CD4-positive, alpha-beta T cell treated with Interleukin-15 for 4 hours (primary cell): ENCODE data around the gene SRC.

Experiments
- DNase-seq: peaks from one replicate; pipeline ENCODE4 v3.0.0-alpha.2; 2020; ENCODE audit warnings: low spot score

The SRC gene

DNA sequence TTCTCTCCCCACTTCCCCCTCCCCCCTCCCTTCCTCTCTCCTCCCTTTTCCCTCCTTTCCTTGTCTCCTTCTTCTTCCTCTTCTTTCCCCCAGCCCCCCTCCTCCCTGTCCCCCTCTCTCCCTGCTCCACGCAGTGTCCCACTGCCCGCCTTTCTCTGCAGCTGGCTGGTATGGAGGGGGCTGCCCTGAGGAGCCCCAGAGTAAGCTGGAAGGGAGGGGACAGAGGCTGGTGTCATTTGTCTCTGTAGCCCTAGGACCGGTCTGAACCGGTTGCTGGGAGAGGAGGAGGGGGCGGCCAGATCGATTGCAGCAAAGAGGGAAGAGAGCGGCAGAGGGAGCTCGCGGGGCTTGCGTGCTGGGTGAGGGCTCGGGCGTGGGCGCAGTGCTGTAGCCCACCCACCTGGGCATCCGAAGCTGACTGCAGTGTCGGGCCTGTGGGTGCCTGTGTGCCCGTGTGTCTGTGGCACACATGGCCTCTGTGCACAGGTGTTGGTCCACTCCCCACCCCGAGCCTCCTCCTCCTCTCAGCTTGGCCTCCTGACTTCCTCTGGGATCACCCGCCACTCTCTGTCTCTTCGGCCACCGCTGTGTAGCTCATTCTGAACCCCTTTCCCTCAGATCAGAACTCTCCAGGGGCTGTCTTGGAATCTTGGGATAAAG lies 50.6 kb downstream of the SRC start:
- DNase-seq: no peak

DNA sequence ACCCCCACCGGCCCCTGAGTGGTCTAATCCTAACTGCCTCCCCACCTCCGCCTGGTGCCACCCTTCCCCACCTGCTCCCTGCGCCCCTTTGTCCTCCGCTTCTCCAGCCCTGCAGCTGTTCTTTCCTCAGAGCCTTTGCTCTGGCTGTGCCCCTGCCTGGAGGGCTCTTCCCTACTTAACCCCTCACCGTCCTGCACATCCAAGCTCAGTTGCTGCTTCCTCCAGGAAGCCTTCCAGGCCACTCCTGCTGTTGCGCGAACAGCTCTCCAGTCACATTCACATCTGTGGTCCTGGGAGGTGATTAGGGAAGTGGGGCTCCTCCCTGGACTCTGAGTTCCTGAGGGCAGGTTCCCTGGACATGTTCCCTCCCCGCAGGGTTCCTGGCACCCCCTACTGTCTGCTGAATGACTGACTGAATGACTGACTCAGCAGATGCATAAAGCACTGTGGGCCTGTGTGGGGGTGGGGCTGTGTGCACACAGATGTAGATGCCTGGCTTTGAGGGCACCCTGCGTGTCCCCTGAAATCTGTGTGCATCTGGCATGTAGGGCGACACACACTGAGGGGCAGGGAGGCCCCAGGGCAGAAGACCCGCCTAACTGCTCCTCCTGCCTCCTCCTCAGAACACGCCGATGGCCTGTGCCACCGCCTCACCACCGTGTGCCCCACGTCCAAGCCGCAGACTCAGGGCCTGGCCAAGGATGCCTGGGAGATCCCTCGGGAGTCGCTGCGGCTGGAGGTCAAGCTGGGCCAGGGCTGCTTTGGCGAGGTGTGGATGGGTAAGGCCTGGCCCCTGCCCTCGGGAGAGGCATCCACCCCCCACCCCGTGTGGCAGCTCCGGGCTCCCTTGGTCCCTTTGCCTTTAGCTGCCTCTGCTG lies 51.4 kb downstream of the SRC start:
- no peak for DNase-seq

DNA sequence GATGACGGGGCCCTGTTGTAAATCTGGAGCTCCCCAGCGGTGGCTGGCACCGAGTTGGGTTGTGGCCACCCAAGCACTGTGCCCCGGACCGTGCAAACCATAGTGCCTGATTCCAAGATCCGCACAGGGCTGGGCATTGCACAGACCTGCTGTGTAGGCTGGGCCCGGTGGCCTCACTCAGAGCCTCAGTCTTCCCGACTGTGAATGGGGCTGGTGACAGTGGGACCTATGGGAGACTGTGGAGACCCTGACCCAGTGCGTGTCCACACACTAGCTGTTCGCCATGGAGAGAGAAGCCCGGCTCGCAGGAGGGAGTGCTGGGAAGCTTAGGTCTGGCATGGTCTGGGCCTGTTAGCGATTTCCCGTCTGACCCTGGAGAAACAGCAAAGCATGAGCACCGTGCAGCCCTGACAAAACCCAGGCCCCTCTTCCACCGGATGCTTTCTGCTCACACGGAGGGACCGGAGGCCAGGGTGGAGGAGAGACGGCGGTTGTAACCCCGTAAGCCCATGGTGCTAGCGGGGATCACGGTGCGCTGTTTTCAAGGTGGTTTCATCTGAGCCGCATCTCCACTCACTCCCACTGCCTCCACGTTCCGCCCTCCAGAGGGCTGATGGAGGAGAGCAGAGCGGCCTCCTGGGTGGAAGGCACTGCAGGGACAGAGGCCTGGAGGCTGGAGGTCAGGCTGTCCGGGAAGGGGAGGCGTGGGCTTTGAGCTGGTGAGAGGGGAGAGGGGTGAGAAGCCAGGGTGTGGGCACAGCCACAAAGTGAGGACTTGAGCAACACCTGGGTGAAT lies 52.2 kb downstream of the SRC start:
- DNase-seq: no peak

DNA sequence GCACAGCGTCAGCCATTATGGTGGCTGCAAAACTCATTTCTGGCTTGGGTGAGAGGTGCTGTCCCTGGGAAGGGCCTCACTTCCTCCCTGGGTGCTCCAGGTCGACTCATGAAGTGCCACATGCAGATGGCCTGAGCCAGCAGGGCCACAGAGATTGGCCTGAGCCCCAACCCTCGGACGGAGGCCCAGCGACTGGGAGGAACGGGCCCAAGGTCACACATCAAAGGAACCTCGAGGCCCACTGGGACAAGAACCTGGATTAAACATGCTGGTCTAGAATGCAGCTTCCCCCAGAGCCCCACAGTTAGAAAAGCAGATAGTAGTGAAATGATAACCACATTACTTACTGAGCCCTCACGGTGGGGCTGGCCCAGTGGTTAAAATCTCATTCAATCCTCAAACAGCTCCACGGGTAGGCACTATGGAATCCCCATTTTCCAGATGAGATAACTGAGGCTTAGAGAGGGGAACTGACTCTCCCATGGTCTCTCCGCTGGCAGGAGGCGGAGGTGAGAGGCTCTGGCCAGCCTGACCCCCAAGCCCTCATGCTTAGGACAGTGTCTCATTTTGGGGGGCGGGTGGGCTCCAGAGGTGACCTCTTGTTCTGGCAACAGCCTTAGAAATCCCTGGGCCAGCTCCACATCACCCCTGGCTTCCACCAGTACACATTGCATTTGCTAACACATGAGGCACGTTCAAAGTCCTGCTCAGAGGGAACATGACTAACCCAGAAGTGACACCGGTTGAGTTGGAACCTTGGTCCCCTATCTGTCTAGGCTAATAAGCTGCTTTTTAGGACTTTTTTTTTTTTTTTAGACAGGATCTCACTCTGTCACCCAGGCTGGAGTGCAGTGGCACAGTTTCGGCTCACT lies 53.0 kb downstream of the SRC start:
- no peak for DNase-seq

DNA sequence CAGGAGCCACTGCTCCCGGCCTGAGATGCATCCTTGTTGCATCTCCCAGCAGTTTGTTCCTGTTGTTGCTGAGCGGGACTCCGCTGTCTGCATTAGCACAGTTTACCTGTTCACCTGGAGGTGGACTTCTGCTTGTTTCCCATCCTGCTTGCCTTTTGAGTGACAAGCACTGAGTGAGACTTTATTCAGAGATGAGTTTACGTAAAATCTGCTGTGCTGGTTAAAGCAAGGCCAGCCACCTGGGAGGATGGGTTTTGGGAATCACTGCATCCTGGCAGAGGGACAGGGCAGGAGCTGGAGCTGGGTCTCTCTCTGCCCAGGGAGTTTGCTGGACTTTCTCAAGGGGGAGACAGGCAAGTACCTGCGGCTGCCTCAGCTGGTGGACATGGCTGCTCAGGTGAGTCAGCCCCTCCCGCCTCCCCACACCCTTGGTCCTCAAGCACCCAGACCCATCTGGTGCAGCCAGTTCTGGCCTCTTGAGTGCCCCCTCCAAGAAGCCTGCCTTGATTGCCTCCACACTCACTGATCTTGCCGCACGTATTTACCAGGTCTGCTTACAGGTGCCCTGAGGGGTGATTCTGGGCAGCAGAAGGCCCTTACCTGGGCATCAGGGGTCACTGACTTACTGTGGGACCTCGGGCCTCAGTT lies 55.5 kb downstream of the SRC start:
- DNase-seq: no peak

DNA sequence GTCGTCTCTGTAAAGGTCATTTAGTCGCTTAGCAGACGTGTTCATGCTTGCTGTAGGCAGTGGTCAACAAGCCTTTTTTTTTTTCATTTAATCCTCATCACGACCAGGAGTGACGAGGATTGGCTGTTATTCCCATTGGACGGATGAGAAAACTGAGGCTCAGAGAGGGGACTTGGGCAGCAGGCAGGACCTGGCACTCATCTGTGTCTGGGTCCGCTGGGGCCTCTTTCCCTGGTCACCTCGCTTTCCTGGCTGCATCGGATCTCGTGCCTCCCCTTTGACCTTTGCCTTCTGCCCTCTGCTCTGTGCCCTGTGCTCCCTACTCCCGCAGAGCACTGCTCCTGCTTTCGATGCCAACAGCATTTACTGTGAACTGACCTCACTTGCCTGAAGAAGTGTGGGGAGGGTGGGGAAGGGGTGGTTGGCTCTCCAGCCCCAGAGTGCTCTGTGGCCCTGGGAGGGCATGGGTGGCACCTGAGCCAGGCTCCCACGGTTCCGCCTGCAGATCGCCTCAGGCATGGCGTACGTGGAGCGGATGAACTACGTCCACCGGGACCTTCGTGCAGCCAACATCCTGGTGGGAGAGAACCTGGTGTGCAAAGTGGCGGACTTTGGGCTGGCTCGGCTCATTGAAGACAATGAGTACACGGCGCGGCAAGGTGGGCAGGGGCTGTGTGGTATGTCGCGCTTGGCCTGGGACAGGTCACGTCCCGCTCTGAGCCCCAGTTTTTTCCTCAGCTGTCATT lies 56.2 kb downstream of the SRC start:
- no peak for DNase-seq

DNA sequence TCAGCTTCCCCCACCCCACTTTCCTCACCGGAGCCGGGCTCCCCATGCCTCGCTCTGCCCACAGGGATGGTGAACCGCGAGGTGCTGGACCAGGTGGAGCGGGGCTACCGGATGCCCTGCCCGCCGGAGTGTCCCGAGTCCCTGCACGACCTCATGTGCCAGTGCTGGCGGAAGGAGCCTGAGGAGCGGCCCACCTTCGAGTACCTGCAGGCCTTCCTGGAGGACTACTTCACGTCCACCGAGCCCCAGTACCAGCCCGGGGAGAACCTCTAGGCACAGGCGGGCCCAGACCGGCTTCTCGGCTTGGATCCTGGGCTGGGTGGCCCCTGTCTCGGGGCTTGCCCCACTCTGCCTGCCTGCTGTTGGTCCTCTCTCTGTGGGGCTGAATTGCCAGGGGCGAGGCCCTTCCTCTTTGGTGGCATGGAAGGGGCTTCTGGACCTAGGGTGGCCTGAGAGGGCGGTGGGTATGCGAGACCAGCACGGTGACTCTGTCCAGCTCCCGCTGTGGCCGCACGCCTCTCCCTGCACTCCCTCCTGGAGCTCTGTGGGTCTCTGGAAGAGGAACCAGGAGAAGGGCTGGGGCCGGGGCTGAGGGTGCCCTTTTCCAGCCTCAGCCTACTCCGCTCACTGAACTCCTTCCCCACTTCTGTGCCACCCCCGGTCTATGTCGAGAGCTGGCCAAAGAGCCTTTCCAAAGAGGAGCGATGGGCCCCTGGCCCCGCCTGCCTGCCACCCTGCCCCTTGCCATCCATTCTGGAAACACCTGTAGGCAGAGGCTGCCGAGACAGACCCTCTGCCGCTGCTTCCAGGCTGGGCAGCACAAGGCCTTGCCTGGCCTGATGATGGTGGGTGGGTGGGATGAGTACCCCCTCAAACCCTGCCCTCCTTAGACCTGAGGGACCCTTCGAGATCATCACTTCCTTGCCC lies 57.4 kb downstream of the SRC start:
- no peak for DNase-seq

DNA sequence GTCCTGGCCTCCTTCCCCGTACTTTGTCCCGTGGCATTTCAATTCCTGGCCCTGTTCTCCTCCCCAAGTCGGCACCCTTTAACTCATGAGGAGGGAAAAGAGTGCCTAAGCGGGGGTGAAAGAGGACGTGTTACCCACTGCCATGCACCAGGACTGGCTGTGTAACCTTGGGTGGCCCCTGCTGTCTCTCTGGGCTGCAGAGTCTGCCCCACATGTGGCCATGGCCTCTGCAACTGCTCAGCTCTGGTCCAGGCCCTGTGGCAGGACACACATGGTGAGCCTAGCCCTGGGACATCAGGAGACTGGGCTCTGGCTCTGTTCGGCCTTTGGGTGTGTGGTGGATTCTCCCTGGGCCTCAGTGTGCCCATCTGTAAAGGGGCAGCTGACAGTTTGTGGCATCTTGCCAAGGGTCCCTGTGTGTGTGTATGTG lies 58.5 kb downstream of the SRC start:
- DNase-seq: no peak

DNA sequence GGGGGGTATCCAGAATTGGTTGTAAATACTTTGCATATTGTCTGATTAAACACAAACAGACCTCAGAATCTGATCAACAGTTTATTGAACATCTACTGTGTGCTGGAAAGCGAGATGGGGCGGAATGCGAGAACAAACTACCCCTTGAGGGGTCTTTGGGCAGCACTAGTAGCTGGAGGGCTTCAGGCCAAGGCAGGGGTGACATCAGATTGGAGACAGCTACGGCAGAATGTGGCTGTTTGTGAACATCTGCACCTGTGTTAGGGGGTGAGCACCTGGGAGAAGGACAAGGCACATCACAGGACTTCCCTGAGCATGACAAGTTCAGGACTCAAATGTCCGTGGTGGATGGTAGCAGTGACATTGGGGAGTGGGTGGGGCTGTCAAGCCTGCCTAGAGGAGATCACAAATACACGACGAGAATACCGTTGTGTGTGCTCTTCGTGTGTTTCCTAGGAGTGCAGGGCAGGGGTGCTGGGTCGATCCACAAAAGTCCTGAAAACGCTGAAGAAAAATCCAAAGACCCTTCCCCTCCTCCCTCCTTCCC lies 59.5 kb downstream of the SRC start:
- DNase-seq: no peak

DNA sequence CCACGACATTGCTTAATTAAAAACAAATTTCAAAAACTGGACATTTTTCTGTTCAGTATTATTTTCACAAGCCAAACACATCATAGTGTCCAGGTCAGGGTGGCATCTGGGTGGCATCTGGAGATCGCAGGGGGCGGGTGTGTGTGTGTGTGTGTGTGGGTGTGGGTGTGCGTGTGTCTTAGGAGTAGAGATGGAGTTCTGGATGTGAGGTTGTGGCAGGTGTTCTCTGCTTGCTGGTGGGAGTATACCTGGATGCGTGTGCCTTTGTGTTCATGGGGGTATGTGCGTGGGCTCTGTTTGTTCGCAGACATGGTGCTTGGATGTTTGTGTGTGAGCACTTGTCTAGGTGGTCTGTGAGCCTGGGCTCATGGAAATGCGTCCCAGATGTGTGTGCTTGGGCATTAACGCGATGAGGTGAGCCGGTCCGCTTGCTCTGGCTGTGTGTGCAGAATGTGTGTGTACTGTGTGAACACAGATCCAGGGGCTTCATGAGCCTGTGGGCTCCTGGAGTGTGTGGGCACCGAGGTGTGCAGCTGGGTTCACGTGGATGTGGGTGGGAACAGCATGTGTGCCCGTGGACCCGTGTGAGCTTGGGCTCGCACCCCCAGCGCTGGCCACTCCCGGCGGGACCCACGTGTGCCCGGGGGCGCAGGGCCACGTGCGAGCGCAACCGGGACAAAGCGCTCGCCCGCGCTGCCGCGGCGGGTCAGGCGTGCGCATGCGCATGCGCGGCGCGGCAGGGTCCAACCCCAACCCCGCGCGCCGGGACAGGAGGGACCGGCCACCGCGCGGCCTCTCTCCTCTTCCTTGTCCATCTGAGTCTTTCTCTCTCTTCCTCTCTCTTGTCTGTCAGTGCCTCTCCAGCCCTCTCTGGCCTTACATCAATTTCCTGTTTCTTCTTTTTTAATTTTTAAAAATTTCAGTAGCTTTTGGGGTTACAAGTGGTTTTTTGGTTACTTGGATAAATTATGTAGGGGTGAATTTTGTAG lies 60.4 kb downstream of the SRC start:
- no peak for DNase-seq

DNA sequence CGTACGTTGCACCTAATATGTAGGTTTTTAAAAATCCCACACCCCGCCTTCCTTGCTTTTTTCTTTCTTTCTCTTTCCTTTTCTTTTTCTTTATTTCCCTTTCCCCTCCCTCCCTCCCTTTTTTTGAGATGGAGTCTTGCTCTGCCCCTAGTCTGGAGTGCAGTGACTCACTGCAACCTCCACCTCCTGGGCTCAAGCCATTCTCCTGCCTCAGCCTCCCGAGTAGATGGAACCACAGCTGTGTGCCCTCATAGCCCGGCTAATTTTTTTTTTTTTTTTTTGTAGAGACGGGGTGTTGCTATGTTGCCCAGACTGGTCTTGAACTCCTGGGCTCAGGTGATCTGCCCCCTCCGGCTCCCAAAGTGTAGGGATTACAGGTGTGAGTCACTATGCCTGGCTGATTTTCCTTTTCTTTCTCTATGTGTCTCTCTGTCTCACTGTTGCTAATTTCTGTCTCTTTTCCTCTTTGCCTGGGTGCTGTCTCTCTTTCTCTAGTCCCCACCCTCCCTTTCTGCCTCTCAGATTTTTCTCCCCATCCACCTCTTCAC lies 61.2 kb downstream of the SRC start:
- no peak for DNase-seq

DNA sequence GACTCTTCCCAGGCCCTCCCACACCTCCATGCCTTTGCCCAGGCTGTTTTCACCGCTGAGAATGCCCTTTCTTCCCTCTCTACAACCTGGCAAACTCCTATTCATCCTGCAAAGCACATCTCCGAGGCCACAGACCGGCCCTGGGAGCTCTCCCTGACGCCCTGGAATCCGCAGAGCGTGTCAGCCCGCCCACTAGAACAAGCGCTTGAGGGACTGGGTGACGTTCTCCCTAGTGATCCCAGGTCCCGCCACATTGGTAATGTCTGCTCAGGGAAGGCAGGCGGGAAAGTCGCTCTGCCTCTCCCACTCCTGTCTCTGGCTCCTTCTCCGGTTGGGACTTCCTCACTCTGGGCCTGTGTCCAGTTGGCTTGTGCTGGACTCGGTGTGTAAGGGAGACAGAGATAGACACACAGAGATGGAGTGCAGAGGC lies 61.6 kb downstream of the SRC start:
- no peak for DNase-seq

DNA sequence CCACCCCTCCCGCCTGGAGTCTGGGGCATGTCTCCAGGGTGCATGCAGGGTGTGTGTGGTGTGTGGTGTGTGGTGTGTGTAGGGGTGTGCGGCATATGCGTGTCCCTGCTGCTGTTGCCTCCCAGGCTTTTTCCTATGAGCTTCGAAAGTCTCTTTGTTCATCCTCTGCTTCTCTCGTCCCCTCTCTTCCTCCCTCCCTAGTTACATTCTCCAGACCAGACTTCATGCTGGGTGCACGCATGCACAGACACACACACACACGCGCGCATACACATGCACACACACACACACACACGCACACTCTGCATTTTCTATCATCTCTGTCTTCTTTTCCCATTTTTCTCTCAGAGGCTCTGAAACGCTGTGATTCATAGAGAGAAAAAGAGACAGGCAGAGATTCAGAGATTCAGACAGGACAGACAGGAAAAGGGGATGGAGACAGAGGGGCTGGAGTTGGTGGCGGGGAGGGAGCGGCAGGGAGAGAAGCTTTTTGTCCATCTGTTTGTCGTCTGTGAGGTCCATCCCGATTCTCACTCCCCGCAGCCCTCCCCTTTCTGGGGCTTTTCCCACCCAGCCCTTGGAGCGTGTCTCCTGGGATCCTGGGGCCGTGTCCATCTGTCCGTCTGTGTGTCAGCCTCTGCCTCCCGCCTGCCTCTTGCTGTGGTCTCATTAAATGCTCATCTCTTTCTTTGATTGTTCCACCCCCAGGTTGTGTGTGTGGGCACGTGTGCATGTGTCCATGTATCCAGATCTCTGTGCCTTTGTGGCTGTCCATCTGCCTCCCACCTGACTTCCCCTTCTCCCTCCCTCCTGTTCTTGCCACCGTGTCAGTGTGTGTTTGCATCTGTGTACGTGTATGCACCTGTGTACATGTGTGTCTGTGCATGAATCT lies 62.6 kb downstream of the SRC start:
- DNase-seq: no peak

DNA sequence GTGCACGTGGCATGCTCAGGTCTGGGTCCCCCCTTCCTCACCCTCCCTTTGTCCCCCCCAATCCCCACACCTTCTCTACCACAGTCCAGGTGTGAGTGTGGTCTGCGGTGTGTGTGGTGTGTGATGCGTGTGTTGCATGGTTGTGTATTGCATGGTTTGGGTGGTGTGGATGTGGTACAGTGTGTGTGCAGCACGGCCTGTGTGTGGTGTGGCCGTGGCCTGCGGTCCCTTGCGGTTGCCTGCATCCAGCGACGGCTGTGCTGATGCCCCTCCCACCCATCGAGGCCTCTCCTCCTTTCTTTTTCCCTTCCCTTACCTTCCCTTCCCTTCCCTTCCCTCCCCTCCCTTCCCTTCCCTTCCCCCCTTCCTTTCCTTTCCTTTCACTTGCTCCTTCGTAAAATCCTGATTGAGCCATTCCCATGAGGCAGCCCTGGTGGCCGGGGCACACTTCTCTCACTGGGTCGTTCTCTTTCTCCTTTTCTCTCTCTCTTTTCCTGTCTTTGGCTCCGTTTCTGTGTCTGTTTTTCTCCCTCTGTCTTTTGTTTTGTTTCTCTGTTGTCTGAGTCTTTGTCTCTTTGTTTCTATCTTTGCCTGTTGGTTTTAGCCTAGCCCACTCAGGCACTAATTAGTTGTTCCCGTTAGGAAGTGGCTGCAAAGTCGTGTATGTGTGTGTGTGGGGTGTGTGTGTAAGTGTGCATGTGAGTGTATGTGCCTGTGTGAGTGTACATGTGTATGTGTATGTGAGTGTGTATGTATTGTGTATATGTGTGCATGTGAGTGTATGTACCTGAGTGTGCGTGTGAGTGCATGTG lies 65.7 kb downstream of the SRC start:
- no peak for DNase-seq

DNA sequence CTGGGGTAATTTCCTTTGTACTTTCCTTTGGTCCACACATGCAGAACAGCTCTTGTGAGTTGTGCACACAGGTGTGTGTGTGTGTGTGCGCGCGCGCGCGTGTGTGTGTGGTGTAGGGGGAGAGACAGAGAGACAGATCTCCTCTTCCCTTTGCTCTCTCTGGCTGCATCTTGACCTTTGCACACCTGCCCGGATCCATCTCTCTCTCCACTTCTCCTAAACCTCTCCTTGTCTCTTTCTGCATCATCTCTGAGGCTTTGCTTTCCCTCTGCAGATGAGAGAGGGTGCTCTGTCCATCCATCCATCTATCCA lies 67.0 kb downstream of the SRC start:
- DNase-seq: no peak

DNA sequence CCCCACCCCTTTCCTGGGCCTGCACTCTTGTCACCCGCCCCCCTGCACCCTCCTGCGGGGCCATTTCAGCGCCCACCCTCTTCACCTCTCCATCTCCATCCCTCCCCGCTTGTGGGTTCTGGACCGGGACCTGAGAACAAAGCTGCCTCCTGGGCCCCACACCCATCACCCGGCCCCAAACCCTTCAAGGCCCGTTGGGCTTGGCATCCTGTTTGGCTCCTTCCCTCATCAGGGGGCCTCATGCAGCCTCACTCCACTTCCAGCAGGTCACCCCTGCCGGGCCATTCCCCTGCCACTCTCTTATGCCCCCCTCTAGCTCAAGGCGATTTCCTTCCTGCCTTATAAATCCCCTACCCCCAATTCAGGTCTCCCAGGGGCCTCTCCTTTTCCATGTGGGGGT lies 67.4 kb downstream of the SRC start:
- no peak for DNase-seq
